Activated naive CD4-positive, alpha-beta T cell treated with Interleukin-2 at 50 U/mL for 16 hours (primary cell): Measurements from ENCODE around the gene BZW1.
"Not testable (repeated sequence)": the region's sequence is repeated elsewhere in the genome, so short reads cannot be mapped to it uniquely, and the experiment has no call there.

Experiments used
- DNase-seq: peaks from one replicate; pipeline ENCODE4 v3.0.0-alpha.2; 2020

Gene BZW1

DNA sequence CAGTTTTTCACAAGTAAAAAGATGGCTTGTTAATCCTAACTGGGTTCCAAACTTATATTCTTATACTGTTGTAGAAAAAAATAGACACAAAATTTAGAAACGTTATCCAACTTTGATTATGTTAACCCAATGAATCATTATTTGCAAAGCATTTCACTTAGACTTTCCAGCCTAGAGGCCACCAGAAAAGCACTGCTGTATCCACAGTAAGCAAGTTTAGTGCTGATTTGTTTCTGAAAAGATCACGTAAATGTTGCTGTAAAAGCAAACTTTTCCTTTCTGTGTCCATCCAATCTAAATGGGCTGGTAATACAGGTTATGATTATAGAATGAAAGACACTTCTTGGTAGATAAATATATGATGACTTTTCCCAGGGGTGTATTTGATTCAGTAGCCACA is 17.6 kb upstream of the BZW1 start:
- no peak for DNase-seq

DNA sequence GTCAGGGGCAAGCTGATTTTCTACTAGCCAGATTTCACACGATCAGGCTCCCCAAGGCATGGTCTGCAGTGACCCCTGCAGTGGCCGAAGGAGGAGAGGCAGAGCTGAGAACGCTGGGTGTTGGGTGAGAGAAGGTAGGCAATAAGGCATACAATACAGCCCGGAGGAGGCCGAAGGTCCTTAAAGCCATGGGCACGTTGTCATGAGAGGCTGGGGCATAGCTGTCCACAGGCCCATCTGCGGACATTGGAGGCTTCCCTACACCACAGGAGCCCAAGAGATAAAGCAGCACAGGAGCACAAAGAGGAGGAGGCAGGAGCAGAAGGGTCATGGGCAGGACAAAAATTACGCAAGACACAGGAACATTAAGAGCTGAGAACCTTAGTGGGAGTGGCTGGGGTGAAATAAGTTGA is 16.7 kb upstream of the BZW1 start:
- DNase-seq = no peak

- DNase-seq = no peak
These were observed 15.1 kb upstream of the BZW1 start for GRCh38 chr2:200796561-200796960.

DNA sequence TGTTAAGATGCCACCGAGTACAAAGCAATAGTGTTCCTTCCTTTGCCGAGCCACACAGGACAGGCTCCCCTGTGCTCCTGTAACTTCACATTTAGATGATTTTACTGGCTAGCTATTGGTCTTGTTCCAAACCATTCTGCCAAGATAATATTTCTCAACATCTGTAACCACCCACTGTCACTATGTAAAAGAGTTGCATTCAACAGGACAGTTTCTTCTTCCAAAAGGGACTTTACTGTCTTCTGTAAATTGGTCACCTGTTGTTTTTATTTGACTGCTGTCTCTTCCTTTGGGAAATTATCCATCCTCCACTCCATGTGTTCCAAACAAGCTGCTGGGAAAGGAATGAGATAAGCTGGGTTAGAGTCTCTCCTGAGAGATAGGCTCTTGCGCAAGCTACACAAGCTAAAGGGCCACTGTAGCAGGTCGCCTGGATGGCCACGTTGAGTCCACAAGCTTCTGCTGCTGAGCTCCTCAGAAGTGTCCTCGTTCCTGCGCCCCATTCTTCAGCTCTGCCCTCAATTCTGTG is 14.4 kb upstream of the BZW1 start:
- no peak for DNase-seq

DNA sequence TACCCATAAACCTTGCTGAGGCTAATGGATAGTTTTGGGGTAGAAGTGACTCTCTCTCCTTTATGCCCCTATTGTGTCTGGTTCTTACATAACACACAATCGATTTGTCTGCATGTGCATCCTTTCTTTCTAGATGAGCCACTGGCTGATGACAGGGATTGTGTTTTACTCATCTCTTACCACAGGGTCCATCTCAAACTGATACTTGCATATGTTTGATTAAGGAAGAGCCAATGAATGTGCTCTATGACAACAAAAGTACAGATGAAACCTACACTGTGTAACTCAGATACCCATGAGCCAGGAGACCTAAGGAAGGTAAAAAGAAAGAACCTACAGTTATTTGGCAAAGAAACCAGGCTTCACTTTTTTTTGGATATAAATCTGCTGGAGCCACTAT is 13.2 kb upstream of the BZW1 start:
- no peak for DNase-seq

GRCh38 chr2:200800458-200800857 is 11.3 kb upstream of the BZW1 start:
- DNase-seq = no peak

DNA sequence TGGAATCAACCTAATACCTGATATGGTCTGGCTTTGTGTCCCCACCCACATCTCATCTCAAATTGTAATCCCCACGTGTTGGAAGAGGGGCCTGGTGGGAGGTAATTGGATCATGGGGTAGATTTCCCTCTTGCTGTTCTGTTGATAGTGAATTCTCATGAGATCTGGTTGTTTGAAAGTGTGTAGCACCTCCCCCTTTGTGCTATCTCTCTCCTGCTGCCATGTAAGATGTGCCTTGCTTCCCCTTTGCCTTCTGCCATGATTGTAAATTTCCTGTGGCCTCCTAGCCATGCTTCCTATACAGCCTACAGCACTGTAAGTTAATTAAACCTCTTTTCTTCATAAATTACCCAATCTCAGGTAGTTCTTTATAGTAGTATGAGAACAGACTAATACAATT is 10.3 kb upstream of the BZW1 start:
- DNase-seq = not testable (repeated sequence)

DNA sequence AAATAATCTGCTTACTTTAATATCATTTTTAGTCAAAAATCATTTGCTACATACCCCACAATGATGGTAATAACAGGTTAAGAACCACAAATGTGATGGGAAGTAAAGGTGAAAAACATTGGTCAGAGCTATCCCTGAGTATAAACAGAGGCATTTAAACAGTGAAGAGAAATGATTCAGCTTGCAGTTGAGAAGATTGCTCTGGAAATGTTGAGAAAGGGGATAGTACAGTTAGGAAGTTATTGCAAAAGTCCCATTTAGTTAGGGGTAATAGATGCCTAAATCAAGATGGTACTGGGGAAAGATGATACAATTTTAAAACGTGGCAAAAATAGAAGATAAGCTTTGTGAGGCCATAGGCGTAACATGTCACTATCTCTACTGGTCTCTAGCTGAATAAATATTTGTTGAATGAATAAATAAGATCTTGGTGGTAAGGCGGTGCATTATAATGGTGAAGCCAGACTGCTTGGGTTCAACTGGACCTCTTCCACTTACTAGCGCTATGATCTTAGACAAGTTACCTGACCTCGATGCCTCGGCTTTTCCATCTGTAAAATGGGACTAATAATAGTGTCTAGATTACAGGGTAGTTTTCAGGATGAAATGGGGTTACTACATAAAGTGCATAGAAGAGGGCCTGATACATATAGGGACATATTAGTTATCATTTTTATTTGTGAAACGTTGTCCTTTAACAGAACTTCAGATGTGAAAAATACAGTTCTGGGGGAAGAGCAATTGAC is 2.0 kb upstream of the BZW1 start:
- no peak for DNase-seq

DNA sequence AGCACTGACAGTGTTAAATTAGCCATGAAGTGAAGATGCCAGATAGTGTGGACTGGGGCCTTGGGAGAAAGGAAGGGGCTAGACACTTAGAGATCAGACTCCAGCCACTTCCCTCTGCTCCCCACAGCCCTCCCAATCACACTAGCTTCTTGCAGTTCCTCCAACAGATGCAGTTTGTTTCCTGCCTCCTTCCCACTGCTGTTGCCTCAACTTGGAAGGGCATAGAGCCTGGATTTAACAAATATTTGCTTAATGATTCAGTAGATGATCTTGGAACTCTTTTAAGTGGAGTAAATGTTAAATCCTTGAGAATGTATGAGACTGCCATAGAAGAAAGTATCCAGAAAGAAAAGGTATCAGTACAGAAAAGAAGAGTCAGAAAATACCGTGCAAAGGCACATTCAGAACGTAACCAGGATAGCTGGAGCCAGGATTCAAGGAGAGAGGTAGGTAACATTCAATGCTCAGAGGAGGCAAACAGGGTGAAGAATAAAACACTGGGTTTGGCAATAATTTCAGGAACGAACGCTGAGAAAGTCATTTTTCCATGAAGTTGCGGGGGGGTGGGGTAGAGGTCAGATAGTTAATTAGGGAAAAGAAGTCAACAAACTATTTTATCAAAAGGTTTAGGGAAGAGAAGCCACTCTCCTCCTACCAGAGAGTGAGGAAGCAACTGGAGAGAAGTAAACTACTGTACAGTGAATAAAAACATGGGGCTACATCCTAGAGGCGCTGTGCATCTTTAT is 1.3 kb upstream of the BZW1 start:
- no peak for DNase-seq

- no peak for DNase-seq
These were observed 745 bp upstream of the BZW1 start for GRCh38 chr2:200810998-200811332.

DNA sequence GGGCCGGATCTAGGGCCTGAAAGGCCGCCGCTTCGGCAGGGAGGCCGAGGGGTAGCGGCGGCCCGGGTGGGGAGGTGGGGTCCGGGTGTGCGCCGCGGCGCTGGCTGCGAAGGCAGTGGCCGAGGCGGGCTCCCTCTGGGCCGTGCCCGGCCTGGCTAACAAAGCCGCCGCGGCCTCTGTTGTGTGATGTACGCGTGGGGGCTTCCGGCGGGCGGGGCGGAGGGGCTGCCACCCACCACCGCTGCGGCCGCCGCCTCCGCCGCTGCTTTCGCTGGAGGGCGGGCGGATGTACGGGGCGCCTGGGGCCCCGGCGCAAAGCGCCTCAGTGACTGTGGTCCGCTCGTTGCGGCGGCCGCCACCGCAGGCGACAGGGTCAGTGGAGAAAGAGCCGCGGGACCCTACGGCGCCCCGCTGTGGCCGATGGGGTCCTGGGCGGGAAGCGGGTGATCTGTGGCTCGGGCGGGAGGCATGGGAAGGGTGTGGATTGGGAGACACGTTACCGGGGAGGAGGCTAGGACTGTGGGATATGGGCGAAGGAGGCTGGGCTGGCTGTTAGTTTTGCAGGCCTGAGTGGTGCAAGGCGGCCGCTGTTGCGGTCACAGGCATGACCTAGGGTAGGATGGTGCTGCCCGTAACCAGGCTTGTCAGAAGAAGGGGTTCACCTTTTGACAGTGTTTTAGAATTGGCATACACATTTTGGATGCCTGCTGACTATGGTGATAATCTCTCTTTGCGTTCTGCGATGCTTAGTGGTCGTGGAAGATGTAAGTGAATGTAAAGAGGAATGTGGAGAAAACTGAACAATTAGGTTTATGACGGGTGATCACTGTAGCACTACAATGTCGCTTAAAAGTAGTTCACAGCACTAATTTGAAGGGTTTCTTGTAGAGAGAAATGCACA is 662 bp downstream of the BZW1 start:
- DNase-seq = peak; percentile 68

- peak; percentile 17 for DNase-seq
These were observed 2.6 kb downstream of the BZW1 start for GRCh38 chr2:200814276-200814815.

GRCh38 chr2:200814917-200815316 is 3.2 kb downstream of the BZW1 start:
- DNase-seq = no peak

GRCh38 chr2:200818732-200819131 is 7.0 kb downstream of the BZW1 start:
- not testable (repeated sequence) for DNase-seq

GRCh38 chr2:200820573-200821234 is 9.0 kb downstream of the BZW1 start:
- no peak for DNase-seq

DNA sequence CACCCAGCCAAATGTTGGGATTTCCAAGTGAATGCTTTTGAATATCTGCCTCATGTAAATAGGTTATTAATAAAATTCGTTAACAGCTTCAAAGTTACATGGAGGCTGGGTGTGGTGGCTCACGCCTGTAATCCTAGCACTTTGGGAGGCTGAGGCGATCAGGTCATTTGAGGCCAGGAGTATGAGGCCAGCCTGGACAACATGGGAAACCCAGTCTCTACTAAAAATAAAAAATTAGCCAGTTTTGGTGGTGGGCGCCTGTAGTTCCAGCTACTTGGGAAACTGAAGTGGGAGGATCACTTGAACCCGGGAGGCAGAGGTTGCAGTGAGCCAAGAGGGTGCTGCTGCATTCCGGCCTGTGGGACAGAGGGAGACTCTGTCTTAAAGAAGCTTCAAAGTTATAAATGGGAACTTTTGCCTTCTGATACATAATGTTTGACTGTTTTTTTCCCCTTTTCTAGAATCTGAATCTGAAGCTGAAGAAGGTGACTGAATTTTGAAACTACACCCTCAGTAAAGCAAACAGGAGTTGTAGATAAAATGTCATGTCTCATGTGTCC is 10.1 kb downstream of the BZW1 start:
- DNase-seq = no peak

- DNase-seq = no peak
These were observed 16.4 kb downstream of the BZW1 start for GRCh38 chr2:200828104-200828503.

GRCh38 chr2:200828572-200829257 is 17.0 kb downstream of the BZW1 start:
- DNase-seq = no peak

DNA sequence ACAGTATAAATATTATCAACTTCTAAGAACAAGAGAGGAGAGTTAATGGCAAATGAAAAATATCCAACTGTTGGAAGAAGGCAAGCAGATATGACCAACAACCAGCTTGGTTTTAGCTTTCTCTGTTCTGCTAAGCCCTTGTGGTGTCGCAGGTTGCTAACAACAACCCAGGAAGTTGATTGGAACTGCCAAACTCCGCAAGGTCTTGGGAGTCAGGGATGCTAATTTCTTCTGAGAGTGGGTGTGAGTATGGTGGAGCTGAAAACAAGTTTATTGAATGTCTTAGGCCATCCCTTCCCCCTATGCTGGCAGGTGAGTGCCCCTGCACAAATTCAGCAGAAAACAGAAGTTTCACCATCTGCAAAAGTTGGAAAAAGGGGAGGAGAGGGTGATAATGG is 17.5 kb downstream of the BZW1 start:
- no peak for DNase-seq

- no peak for DNase-seq
These were observed 23.0 kb downstream of the BZW1 start for GRCh38 chr2:200834701-200835100.

GRCh38 chr2:200839513-200839912 is 27.8 kb downstream of the BZW1 start:
- no peak for DNase-seq
